Measurements from ENCODE around the gene OR2B2. TPM values are rescaled to one million over a fixed set of nuclear protein-coding genes. Genes with fewer than 3 reads are reported as not detected.
"Not testable (repeated sequence)": the region's sequence is repeated elsewhere in the genome, so short reads cannot be mapped to it uniquely, and the experiment has no call there.

OR2B2 gene
- total RNA-seq, 2 experiments from 2014 or later = not detected

DNA sequence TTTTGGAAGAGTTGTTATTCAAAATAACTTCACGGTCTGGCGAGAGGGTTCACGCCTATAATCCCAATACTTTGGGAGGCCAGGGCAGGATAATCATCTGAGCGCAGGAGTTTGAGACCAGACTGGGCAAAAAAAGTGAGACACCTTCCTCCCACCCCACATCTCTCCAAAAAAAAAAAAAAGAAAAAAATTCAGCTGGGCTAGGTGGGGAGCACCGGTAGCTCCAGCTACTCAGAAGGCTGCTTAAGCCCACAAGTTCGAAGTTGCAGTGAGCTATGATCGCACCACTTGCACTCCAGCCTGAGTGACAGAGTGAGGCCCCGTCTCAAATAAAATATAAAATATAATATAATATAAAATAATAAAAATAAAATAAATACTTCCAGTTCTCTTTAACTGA, 10.4 kb downstream of the OR2B2 start:
- no peak overlapping the region for H3K27ac Mint-ChIP-seq
- POLR2A ChIA-PET = interaction anchor here (0.7 to 1.3 kb wide), 10 partner anchors 9 to 769 kb away, joined by 3 to 17 read pairs (median 4); a partner anchor contains a TSS
- no peaks in the 10 kb centered on the region for H3K9me3 Mint-ChIP-seq
- peak overlapping the region; percentile 88 for H3K4me3 Mint-ChIP-seq
- H3K36me3 Mint-ChIP-seq = no peaks in the 10 kb centered on the region
- no peak for ATAC-seq (ENCODE audit: low read depth)
- H3K4me1 Mint-ChIP-seq = peaks cover 18% of the 10 kb centered on the region
- DNase-seq = no peak
- H3K27me3 Mint-ChIP-seq = peaks cover 16% of the 10 kb centered on the region

DNA sequence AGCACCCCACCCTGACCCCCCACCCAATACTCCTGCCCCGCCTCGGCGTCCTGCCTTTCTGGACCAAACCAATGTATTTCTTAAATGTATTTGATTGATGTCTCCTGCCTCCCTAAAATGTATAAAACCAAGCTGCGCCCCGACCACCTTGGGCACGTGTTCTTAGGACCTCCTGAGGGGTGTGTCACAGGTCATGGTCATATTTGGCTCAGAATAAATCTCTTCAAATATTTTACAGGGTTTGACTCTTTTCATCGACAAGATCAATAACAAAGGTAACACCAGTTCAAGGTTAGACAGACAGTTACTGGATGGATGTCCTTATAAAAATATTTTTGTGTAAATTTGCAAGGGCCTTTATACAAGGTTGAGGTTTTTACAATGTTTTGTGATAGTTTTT, 12.0 kb downstream of the OR2B2 start:
- H3K27ac Mint-ChIP-seq; H3K9me3 Mint-ChIP-seq; H3K27me3 Mint-ChIP-seq; H3K36me3 Mint-ChIP-seq; ATAC-seq (ENCODE audit: low read depth); H3K4me3 Mint-ChIP-seq; DNase-seq: not testable (repeated sequence)
- peaks cover 24% of the 10 kb centered on the region for H3K4me1 Mint-ChIP-seq
- POLR2A ChIA-PET = interaction anchor here (0.6 kb wide), 1 partner anchor 10 kb away, joined by 9 read pairs; a partner anchor contains a TSS

DNA sequence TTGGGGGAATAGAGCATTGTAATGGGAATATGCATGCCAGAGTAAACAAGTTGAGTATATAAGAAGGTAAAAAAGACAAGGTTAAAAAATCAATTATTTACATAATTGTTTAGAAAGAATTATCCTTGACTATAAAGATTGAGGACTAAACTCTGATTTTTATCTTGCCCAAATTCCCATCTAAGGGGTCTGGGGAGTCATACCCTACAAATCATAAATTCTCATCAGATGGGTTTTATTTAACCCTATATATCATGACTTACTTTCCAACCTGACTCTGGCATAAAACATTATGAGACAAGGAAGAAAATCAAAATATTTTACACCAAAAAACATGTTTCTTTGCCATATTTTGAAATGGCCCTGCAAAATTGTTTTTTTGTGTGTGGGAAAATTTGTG, 12.7 kb downstream of the OR2B2 start:
- Mint-ChIP-seq H3K27me3 (peaks cover 4% of the 10 kb centered on the region), H3K9me3 (no peaks in the 10 kb centered on the region), H3K36me3 (no peaks in the 10 kb centered on the region), H3K4me3 (no peak overlapping the region), H3K4me1 (peaks cover 24% of the 10 kb centered on the region), H3K27ac (no peak overlapping the region)
- no peak for DNase-seq
- no peak for ATAC-seq (ENCODE audit: low read depth)
- POLR2A ChIA-PET = interaction anchor here (0.6 to 11.6 kb wide), 2 partner anchors 9 to 89 kb away, joined by 9 to 925 read pairs; a partner anchor contains a TSS

DNA sequence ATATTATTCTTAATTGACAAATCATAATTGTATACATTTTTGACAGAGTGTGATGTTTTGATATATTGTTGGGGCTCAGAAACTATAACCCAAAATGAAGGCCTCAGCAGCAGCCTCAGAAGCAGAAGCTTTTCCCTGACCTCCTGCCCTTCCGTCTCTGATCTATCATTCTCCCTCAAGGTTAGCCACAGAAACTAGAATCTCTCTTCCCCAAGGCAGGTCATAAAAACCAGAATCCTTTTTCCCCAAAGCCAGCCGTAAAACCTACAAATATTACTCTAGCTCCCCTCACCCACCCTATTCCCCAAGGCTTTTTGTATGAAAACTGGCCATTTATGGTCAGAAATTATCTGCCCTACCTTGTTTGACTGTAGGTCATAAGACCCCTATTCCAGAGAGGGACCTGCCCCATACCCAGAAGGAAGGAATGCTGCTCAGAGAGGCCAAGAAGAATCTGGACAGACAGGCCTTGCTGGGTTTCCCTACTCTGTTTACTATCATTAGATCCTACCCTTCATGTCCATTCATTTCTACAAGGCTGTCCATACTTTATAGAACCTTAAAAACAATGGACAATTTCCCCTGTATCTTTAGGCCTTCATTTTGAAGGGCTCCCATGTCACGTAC, 14.5 kb downstream of the OR2B2 start:
- Mint-ChIP-seq H3K27me3 (peaks cover under 1% of the 10 kb centered on the region), H3K4me1 (peaks cover 25% of the 10 kb centered on the region), H3K36me3 (peaks cover 6% of the 10 kb centered on the region), H3K27ac (no peak overlapping the region), H3K9me3 (no peaks in the 10 kb centered on the region), H3K4me3 (no peak overlapping the region)
- no peak for ATAC-seq (ENCODE audit: low read depth)
- POLR2A ChIA-PET = interaction anchor here (1.6 to 21.7 kb wide), 5 partner anchors 28 to 765 kb away, joined by 7 to 2088 read pairs (median 675); a partner anchor contains a TSS
- DNase-seq = no peak

DNA sequence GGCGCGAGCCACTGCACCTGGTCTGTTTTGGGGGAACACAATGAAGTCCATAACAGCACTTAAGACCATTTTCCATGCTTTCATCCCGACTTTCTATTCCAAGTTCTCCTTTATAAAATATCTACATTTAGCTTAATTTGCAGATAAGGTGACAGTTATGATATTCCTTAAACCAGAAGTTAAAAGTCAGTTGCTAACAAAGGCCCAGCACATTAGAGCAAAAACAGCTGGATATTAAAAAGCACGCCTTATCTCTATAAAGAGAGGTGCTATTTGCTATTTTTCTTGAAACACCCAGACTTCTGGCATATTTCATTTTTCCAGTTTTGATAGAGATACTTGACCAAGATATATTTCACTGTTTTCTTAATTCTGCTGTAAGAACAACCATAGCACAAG, 15.8 kb downstream of the OR2B2 start:
- no peak overlapping the region for H3K27ac Mint-ChIP-seq

DNA sequence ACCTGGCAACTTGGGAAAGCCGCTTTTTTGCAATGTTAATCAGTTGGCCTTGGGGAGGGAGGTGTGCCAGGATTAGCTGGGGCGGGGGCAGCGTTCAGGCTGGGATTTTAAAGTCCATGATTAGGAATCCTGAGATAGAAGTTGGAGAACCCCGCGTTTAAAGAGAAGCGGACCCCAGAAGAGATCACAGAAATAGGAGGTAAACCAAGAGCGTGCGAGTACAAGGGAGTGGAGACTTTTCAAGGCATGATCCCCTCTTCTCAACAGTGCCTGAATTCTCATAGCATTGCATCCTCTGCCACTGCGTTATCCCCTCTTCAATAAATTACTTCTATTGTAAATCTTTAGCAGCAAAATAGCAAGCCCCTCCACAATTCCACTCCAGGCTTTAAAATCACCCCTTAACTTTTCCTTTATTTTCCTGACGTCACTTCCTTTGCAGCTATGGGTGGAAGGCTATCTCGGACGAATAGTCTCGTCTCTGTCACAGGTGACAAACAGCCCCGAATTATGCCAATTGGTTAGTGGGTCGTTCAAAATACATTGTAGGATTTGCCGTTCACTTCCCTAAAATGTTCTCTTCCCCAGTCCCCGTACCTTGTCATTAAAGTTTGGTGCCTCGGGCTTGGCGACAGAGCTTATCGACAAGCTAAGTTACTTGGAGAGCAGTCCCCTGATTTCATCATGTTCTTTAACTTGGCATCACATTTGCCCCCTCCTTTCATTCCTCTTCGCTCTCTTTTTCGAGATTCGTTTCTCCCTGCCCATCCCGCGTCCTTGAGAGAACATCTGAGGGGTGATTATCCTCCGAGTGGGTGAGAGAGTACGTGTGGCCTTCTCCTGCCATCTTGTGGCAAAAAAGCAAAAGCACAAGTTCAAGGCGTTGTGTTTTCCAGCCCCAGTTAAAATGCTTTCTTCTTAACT, 17.1 kb downstream of the OR2B2 start:
- H3K27me3 Mint-ChIP-seq = no peaks in the 10 kb centered on the region
- H3K9me3 Mint-ChIP-seq = no peaks in the 10 kb centered on the region
- H3K27ac Mint-ChIP-seq = no peak overlapping the region
- POLR2A ChIA-PET = interaction anchor here (1.2 to 21.7 kb wide), 21 partner anchors 26 to 1869 kb away, joined by 3 to 2088 read pairs (median 19); partner anchors contain the start of genes TRIM27 and ZNF184
- ATAC-seq (ENCODE audit: low read depth) = no peak
- H3K4me3 Mint-ChIP-seq = no peak overlapping the region
- peaks cover 7% of the 10 kb centered on the region for H3K36me3 Mint-ChIP-seq
- DNase-seq = peak; percentile 56
- peaks cover 29% of the 10 kb centered on the region for H3K4me1 Mint-ChIP-seq

More for the DNA sequence above, 15.8 kb downstream of the OR2B2 start:
- DNase-seq (no peak), ATAC-seq (ENCODE audit: low read depth) (no peak)
- peaks cover 26% of the 10 kb centered on the region for H3K4me1 Mint-ChIP-seq
- no peak overlapping the region for H3K4me3 Mint-ChIP-seq
- POLR2A ChIA-PET = interaction anchor here (1.6 to 21.7 kb wide), 8 partner anchors 27 to 764 kb away, joined by 6 to 2088 read pairs (median 216); a partner anchor contains a TSS
- no peaks in the 10 kb centered on the region for H3K27me3 Mint-ChIP-seq
- H3K36me3 Mint-ChIP-seq = peaks cover 7% of the 10 kb centered on the region
- H3K9me3 Mint-ChIP-seq = no peaks in the 10 kb centered on the region

DNA sequence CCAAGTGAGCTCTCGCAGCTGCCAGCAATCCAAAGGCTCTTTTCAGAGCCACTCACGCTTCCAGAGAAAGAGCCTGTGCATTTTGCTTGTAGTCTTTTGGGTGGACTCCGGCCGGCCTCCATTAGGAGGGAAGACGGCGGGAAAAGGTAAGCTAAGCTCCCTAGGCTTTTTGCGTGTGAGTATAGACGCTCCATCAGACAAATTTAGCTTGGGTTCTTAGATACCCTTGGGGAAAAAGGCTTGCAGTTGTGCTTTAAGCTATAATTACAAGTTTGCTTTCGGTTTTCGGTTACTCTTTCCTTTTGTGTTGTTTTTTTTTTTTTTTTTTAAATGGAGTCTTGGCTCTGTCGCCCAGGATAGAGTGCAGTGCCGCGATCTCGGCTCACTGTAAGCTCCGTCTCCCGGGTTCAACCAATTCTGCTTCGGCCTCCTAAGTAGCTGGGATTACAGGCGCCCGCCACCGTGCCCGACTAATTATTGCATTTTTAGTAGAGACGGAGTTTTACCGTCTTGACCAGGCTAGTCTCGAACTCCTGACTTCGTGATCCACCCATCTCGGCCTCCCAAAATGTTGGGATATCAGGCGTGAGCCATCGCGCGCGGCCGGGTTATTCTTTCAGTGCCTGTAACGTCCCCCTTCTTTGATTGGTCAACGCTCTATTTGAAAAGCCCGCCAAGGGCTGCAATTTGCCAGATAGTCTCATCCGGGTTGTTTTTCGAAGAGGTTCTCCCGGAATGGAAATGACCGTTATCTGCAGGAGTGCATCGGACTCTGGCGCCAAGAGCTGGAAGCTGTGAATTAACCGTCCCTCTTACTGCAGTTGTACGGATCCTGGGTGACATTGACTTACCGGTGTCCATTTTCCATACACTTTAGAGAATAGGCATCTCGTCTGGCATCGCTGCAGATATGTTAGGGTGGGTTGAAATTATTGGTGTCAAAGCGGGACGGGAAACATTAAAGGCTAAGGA, 18.1 kb downstream of the OR2B2 start:
- no peak overlapping the region for H3K27ac Mint-ChIP-seq
- H3K4me3 Mint-ChIP-seq = no peak overlapping the region
- DNase-seq (peak; percentile 77), ATAC-seq (ENCODE audit: low read depth) (no peak)
- POLR2A ChIA-PET = interaction anchor here (0.6 to 21.7 kb wide), 67 partner anchors 8 to 1873 kb away, joined by 3 to 2088 read pairs (median 6); partner anchors contain the start of genes TRIM27, ZKSCAN8, ZNF184 and ZSCAN16
- H3K9me3 Mint-ChIP-seq = no peaks in the 10 kb centered on the region
- peaks cover 7% of the 10 kb centered on the region for H3K36me3 Mint-ChIP-seq
- H3K4me1 Mint-ChIP-seq = peaks cover 38% of the 10 kb centered on the region
- no peaks in the 10 kb centered on the region for H3K27me3 Mint-ChIP-seq

DNA sequence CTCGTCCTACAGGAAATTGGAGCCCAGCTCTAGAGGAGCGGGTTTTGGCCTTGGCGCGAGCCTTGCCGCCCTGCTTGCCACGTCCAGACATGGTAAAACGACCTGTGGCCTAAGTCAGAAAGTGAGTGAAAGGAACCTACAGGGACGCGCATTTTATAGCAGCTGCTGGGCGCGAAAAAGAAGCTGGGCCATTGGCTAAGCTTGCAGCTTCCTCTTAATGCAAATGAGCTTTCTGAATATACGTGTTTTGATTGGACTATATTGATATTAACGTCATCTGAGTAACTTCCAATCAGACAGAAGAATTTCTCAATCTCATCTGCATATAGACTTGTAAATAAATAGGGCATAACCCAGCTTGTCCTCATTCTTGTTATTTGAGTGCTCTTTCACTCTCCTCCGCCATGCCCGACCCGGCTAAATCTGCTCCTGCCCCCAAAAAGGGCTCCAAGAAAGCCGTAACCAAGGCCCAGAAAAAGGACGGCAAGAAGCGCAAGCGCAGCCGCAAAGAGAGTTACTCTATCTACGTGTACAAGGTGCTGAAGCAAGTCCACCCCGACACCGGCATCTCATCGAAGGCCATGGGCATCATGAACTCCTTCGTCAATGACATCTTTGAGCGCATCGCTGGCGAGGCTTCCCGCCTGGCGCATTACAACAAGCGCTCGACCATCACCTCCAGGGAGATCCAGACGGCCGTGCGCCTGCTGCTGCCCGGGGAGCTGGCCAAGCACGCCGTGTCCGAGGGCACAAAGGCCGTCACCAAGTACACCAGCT, 18.9 kb downstream of the OR2B2 start:
- Mint-ChIP-seq H3K36me3 (peaks cover 7% of the 10 kb centered on the region), H3K4me1 (peaks cover 43% of the 10 kb centered on the region), H3K27ac (no peak overlapping the region)

DNA sequence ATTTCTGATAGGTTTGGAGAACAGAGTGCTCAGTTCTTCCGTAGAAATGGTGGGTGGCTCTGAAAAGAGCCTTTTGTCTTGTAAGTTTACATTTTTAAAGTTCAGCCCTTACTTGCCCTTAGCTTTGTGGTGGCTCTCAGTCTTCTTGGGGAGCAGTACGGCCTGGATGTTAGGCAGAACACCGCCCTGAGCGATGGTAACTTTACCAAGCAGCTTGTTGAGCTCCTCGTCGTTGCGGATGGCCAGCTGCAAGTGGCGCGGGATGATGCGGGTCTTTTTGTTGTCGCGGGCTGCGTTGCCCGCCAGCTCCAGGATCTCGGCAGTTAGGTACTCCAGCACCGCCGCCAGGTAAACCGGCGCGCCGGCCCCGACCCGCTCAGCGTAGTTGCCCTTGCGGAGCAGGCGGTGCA, 19.5 kb downstream of the OR2B2 start:
- peaks cover 48% of the 10 kb centered on the region for H3K4me1 Mint-ChIP-seq
- H3K9me3 Mint-ChIP-seq = no peaks in the 10 kb centered on the region
- ATAC-seq (ENCODE audit: low read depth) (peak; percentile 0), DNase-seq (peak; percentile 89)
- no peak overlapping the region for H3K27ac Mint-ChIP-seq
- peaks cover 7% of the 10 kb centered on the region for H3K36me3 Mint-ChIP-seq
- H3K27me3 Mint-ChIP-seq = no peaks in the 10 kb centered on the region
- POLR2A ChIA-PET = interaction anchor here (0.6 to 21.7 kb wide), 61 partner anchors 9 to 1872 kb away, joined by 3 to 2088 read pairs (median 8); partner anchors contain the start of genes TRIM27 and ZSCAN16
- H3K4me3 Mint-ChIP-seq = no peak overlapping the region

More for the DNA sequence above, 18.9 kb downstream of the OR2B2 start:
- no peaks in the 10 kb centered on the region for H3K27me3 Mint-ChIP-seq
- ATAC-seq (ENCODE audit: low read depth) (peak; percentile 55), DNase-seq (peak; percentile 82)
- POLR2A ChIA-PET = interaction anchor here (0.6 to 21.7 kb wide), 76 partner anchors 9 to 1873 kb away, joined by 3 to 2088 read pairs (median 6); partner anchors contain the start of genes TRIM27, ZKSCAN8 and ZSCAN16
- no peak overlapping the region for H3K4me3 Mint-ChIP-seq
- H3K9me3 Mint-ChIP-seq = no peaks in the 10 kb centered on the region

DNA sequence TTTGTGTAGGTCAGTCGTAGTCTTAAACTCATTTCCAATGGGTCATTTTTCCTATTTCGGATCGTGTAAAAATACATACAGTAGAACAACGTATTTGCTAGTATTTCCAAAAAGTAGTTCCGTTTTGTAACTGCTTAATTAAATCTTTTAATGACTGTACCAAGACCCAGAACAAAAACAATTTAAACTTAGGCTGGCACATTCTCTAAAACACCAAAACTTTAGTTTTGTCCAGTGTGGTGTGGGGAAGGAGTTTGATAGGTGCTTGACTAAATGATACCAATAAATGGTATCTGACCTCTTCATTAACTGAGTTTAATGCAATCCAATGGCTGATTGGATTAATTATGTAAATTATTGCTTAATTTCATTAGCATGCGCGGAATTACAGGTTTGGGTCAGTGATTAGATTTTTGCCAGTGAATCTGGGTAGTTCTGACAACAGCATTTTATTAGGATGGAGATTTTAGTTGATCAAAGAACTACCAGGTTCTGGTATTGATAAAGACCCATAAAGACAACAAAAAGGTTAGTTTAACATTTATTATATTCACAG, 20.8 kb downstream of the OR2B2 start:
- Mint-ChIP-seq H3K4me1 (peaks cover 49% of the 10 kb centered on the region), H3K36me3 (peaks cover 7% of the 10 kb centered on the region), H3K9me3 (no peaks in the 10 kb centered on the region), H3K27me3 (no peaks in the 10 kb centered on the region), H3K4me3 (no peak overlapping the region), H3K27ac (no peak overlapping the region)
- ATAC-seq (ENCODE audit: low read depth) (no peak), DNase-seq (no peak)
- POLR2A ChIA-PET = interaction anchor here (0.6 to 21.7 kb wide), 27 partner anchors 9 to 1870 kb away, joined by 3 to 2088 read pairs (median 17); partner anchors contain the start of gene TRIM27

Measured in activated naive CD8-positive, alpha-beta T cell treated with anti-CD3 and anti-CD28 coated beads, Interleukin-2, amount 10 ng/mL, durations not matched to agents 7 days and 5 days (primary cell).